T-helper 17 cell (primary cell): Measurements from ENCODE around the gene AVPR2. TPM values are rescaled to one million over a fixed set of nuclear protein-coding genes. Genes with fewer than 3 reads are reported as not detected.

Experiments used
- ATAC-seq: fragments of 150-1000 bp; cut with Tn5 transposase; 2 replicates; pipeline ENCODE4 v1.10.0; 2021; ENCODE audit warnings: mild to moderate bottlenecking, moderate library complexity
- DNase-seq, 3 donors: peaks; one replicate each; pipeline versions ENCODE4 v3.0.0 to v3.0.0-alpha.2; 2020 to 2021
- H3K9me3 ChIP-seq: one replicate; pipeline ENCODE4 v1.7.0; 2013; ENCODE audit warnings: low read length, mild to moderate bottlenecking; ENCODE audit not compliant: control insufficient read depth, poor library complexity, severe bottlenecking
- H3K27ac Mint-ChIP-seq: one replicate; pipeline ENCODE4 v1.8.0; 2022; ENCODE audit warnings: mild to moderate bottlenecking, moderate library complexity, mixed read lengths
- H3K27me3 Mint-ChIP-seq: one replicate; pipeline ENCODE4 v1.8.0; 2022; ENCODE audit warnings: mixed read lengths
- H3K36me3 Mint-ChIP-seq: one replicate; pipeline ENCODE4 v1.8.0; 2022; ENCODE audit warnings: low read depth, mixed read lengths
- H3K4me1 Mint-ChIP-seq: one replicate; pipeline ENCODE4 v1.8.0; 2022; ENCODE audit warnings: mild to moderate bottlenecking, mixed read lengths
- H3K4me3 Mint-ChIP-seq: one replicate; pipeline ENCODE4 v1.8.0; 2022; ENCODE audit warnings: mild to moderate bottlenecking, moderate library complexity, mixed read lengths
- total RNA-seq, 4 donors: library from RNA in 2 of 4; stranded (reverse) in 2 of 4; gene quantifications; one replicate each; pipeline ENCODE4 v1.2.3 and lab custom pipeline; 2022 to 2026

The AVPR2 gene
- total RNA-seq, 2 donors from 2014 or later: not detected

- H3K27ac Mint-ChIP-seq: no peak overlapping the region
- H3K4me1 Mint-ChIP-seq: no peaks in the 10 kb centered on the region
- no peak for ATAC-seq
These were observed 38.0 kb upstream of the AVPR2 start for GRCh38 chrX:153866302-153867019.

GRCh38 chrX:153867139-153867538, 37.3 kb upstream of the AVPR2 start:
- Mint-ChIP-seq H3K27ac (no peak overlapping the region), H3K4me1 (no peaks in the 10 kb centered on the region), H3K4me3 (no peak overlapping the region), H3K36me3 (no peaks in the 10 kb centered on the region), H3K27me3 (no peaks in the 10 kb centered on the region)
- DNase-seq: no peak
- no peak for ATAC-seq
- no peaks in the 10 kb centered on the region for H3K9me3 ChIP-seq

More at GRCh38 chrX:153866302-153867019, 38.0 kb upstream of the AVPR2 start:
- DNase-seq: no peak
- Mint-ChIP-seq H3K36me3 (no peaks in the 10 kb centered on the region), H3K27me3 (no peaks in the 10 kb centered on the region), H3K4me3 (no peak overlapping the region)
- H3K9me3 ChIP-seq: no peaks in the 10 kb centered on the region

GRCh38 chrX:153867671-153868070, 36.8 kb upstream of the AVPR2 start:
- H3K4me1 Mint-ChIP-seq: no peaks in the 10 kb centered on the region
- no peaks in the 10 kb centered on the region for H3K36me3 Mint-ChIP-seq
- H3K9me3 ChIP-seq: no peaks in the 10 kb centered on the region
- H3K4me3 Mint-ChIP-seq: no peak overlapping the region
- H3K27me3 Mint-ChIP-seq: peaks cover 4% of the 10 kb centered on the region
- ATAC-seq (no peak), DNase-seq (no peak)
- H3K27ac Mint-ChIP-seq: no peak overlapping the region

- no peak overlapping the region for H3K27ac Mint-ChIP-seq
- peaks cover 6% of the 10 kb centered on the region for H3K27me3 Mint-ChIP-seq
- no peaks in the 10 kb centered on the region for H3K9me3 ChIP-seq
- DNase-seq (no peak), ATAC-seq (no peak)
- H3K4me3 Mint-ChIP-seq: no peak overlapping the region
- H3K4me1 Mint-ChIP-seq: no peaks in the 10 kb centered on the region
- no peaks in the 10 kb centered on the region for H3K36me3 Mint-ChIP-seq
These were observed 35.6 kb upstream of the AVPR2 start for GRCh38 chrX:153868576-153869472.

- peaks cover 6% of the 10 kb centered on the region for H3K27me3 Mint-ChIP-seq
- DNase-seq: no peak
- no peak overlapping the region for H3K27ac Mint-ChIP-seq
- H3K4me1 Mint-ChIP-seq: no peaks in the 10 kb centered on the region
- H3K4me3 Mint-ChIP-seq: no peak overlapping the region
- ATAC-seq: no peak
- no peaks in the 10 kb centered on the region for H3K36me3 Mint-ChIP-seq
- H3K9me3 ChIP-seq: no peaks in the 10 kb centered on the region
These were observed 34.8 kb upstream of the AVPR2 start for GRCh38 chrX:153869473-153870287.

GRCh38 chrX:153870288-153870690, 34.2 kb upstream of the AVPR2 start:
- Mint-ChIP-seq H3K27me3 (peaks cover 6% of the 10 kb centered on the region), H3K4me1 (no peaks in the 10 kb centered on the region), H3K36me3 (no peaks in the 10 kb centered on the region), H3K4me3 (no peak overlapping the region), H3K27ac (no peak overlapping the region)
- ATAC-seq (no peak), DNase-seq (no peak)
- H3K9me3 ChIP-seq: no peaks in the 10 kb centered on the region

GRCh38 chrX:153870791-153871360, 33.6 kb upstream of the AVPR2 start:
- no peaks in the 10 kb centered on the region for H3K9me3 ChIP-seq
- no peaks in the 10 kb centered on the region for H3K36me3 Mint-ChIP-seq
- ATAC-seq: no peak
- H3K27ac Mint-ChIP-seq: no peak overlapping the region
- no peaks in the 10 kb centered on the region for H3K4me1 Mint-ChIP-seq
- DNase-seq: no peak
- no peak overlapping the region for H3K4me3 Mint-ChIP-seq
- peaks cover 6% of the 10 kb centered on the region for H3K27me3 Mint-ChIP-seq

- no peaks in the 10 kb centered on the region for H3K9me3 ChIP-seq
- Mint-ChIP-seq H3K27me3 (peaks cover 6% of the 10 kb centered on the region), H3K4me1 (no peaks in the 10 kb centered on the region), H3K27ac (no peak overlapping the region), H3K4me3 (no peak overlapping the region), H3K36me3 (no peaks in the 10 kb centered on the region)
- no peak for DNase-seq
- ATAC-seq: no peak
These were observed 33.0 kb upstream of the AVPR2 start for GRCh38 chrX:153871451-153871850.

GRCh38 chrX:153871946-153872878, 32.3 kb upstream of the AVPR2 start:
- H3K4me1 Mint-ChIP-seq: no peaks in the 10 kb centered on the region
- ATAC-seq: no peak
- DNase-seq: no peak
- H3K27me3 Mint-ChIP-seq: peaks cover 6% of the 10 kb centered on the region
- no peak overlapping the region for H3K27ac Mint-ChIP-seq
- peak overlapping the region; percentile 41 for H3K4me3 Mint-ChIP-seq
- H3K9me3 ChIP-seq: no peaks in the 10 kb centered on the region
- H3K36me3 Mint-ChIP-seq: no peaks in the 10 kb centered on the region

- peaks cover 6% of the 10 kb centered on the region for H3K27me3 Mint-ChIP-seq
- no peak for ATAC-seq
- no peak for DNase-seq
- no peak overlapping the region for H3K4me3 Mint-ChIP-seq
- no peak overlapping the region for H3K27ac Mint-ChIP-seq
- no peaks in the 10 kb centered on the region for H3K36me3 Mint-ChIP-seq
- H3K9me3 ChIP-seq: no peaks in the 10 kb centered on the region
- no peaks in the 10 kb centered on the region for H3K4me1 Mint-ChIP-seq
These were observed 31.0 kb upstream of the AVPR2 start for GRCh38 chrX:153873282-153874084.

- Mint-ChIP-seq H3K4me3 (no peak overlapping the region), H3K27me3 (peaks cover 6% of the 10 kb centered on the region), H3K4me1 (peaks cover under 1% of the 10 kb centered on the region), H3K27ac (no peak overlapping the region), H3K36me3 (no peaks in the 10 kb centered on the region)
- no peak for ATAC-seq
- DNase-seq: no peak
- H3K9me3 ChIP-seq: no peaks in the 10 kb centered on the region
These were observed 30.4 kb upstream of the AVPR2 start for GRCh38 chrX:153874085-153874365.
